ENCODE measurements around the gene ITGA7.
A peak's percentile ranks its signal among the peaks of the same experiment; 100 is the strongest.

Gene ITGA7

GRCh38 chr12:55698241-55698955, 9.3 kb downstream of the ITGA7 start:
- Histone ChIP-seq H3K9ac (ENCODE audit: low read length in 2 of 2) (no peak overlapping the region), H3K36me3 (ENCODE audit: control insufficient read depth in 2 of 2, insufficient read depth in 2 of 2, low read length in 2 of 2) (peaks cover 62 to 63% of the 10 kb centered on the region in 2 donors), H3K27me3 (ENCODE audit: control insufficient read depth in 1 of 2, insufficient read depth in 2 of 2, low read length in 2 of 2) (no peaks in the 10 kb centered on the region), H3K4me3 (ENCODE audit: low read length in 2 of 2) (no peak overlapping the region), H3K9me3 (ENCODE audit: control insufficient read depth in 2 of 2, low read length in 2 of 2) (no peaks in the 10 kb centered on the region), H3K4me1 (ENCODE audit: control insufficient read depth, insufficient read depth, low read length) (peaks cover 34% of the 10 kb centered on the region), H3K27ac (ENCODE audit: low read length) (peak overlapping the region; percentile 41)

GRCh38 chr12:55697686-55698085, 10.0 kb downstream of the ITGA7 start:
- Histone ChIP-seq H3K4me3 (ENCODE audit: low read length in 2 of 2) (no peak overlapping the region), H3K4me1 (ENCODE audit: control insufficient read depth, insufficient read depth, low read length) (peaks cover 27% of the 10 kb centered on the region), H3K27me3 (ENCODE audit: control insufficient read depth in 1 of 2, insufficient read depth in 2 of 2, low read length in 2 of 2) (no peaks in the 10 kb centered on the region), H3K9me3 (ENCODE audit: control insufficient read depth in 2 of 2, low read length in 2 of 2) (no peaks in the 10 kb centered on the region), H3K9ac (ENCODE audit: low read length in 2 of 2) (no peak overlapping the region), H3K27ac (ENCODE audit: low read length) (no peak overlapping the region), H3K36me3 (ENCODE audit: control insufficient read depth in 2 of 2, insufficient read depth in 2 of 2, low read length in 2 of 2) (peaks cover 65 to 66% of the 10 kb centered on the region in 2 donors)

- Histone ChIP-seq H3K27me3 (ENCODE audit: control insufficient read depth in 1 of 2, insufficient read depth in 2 of 2, low read length in 2 of 2) (no peaks in the 10 kb centered on the region), H3K4me3 (ENCODE audit: low read length in 2 of 2) (no peak overlapping the region), H3K9ac (ENCODE audit: low read length in 2 of 2) (no peak overlapping the region), H3K4me1 (ENCODE audit: control insufficient read depth, insufficient read depth, low read length) (peaks cover 25% of the 10 kb centered on the region), H3K27ac (ENCODE audit: low read length) (no peak overlapping the region), H3K36me3 (ENCODE audit: control insufficient read depth in 2 of 2, insufficient read depth in 2 of 2, low read length in 2 of 2) (peaks cover 66 to 70% of the 10 kb centered on the region in 2 donors), H3K9me3 (ENCODE audit: control insufficient read depth in 2 of 2, low read length in 2 of 2) (no peaks in the 10 kb centered on the region)
Observed at GRCh38 chr12:55696796-55697462, 10.8 kb downstream of the ITGA7 start.

GRCh38 chr12:55696141-55696540, 11.6 kb downstream of the ITGA7 start:
- H3K4me3 ChIP-seq (ENCODE audit: low read length in 2 of 2) = no peak overlapping the region
- H3K9ac ChIP-seq (ENCODE audit: low read length in 2 of 2) = no peak overlapping the region
- H3K4me1 ChIP-seq (ENCODE audit: control insufficient read depth, insufficient read depth, low read length) = peaks cover 23% of the 10 kb centered on the region
- peaks cover 68 to 73% of the 10 kb centered on the region in 2 donors for H3K36me3 ChIP-seq (ENCODE audit: control insufficient read depth in 2 of 2, insufficient read depth in 2 of 2, low read length in 2 of 2)
- no peaks in the 10 kb centered on the region for H3K9me3 ChIP-seq (ENCODE audit: control insufficient read depth in 2 of 2, low read length in 2 of 2)
- no peaks in the 10 kb centered on the region for H3K27me3 ChIP-seq (ENCODE audit: control insufficient read depth in 1 of 2, insufficient read depth in 2 of 2, low read length in 2 of 2)
- H3K27ac ChIP-seq (ENCODE audit: low read length) = no peak overlapping the region

- H3K9me3 ChIP-seq (ENCODE audit: control insufficient read depth in 2 of 2, low read length in 2 of 2) = no peaks in the 10 kb centered on the region
- H3K9ac ChIP-seq (ENCODE audit: low read length in 2 of 2) = peak overlapping the region in 1 of 2 donors; percentile 5
- peaks cover 61 to 66% of the 10 kb centered on the region in 2 donors for H3K36me3 ChIP-seq (ENCODE audit: control insufficient read depth in 2 of 2, insufficient read depth in 2 of 2, low read length in 2 of 2)
- H3K4me3 ChIP-seq (ENCODE audit: low read length in 2 of 2) = no peak overlapping the region
- H3K4me1 ChIP-seq (ENCODE audit: control insufficient read depth, insufficient read depth, low read length) = peaks cover 15% of the 10 kb centered on the region
- no peaks in the 10 kb centered on the region for H3K27me3 ChIP-seq (ENCODE audit: control insufficient read depth in 1 of 2, insufficient read depth in 2 of 2, low read length in 2 of 2)
- H3K27ac ChIP-seq (ENCODE audit: low read length) = no peak overlapping the region
Observed at GRCh38 chr12:55695349-55695748, 12.4 kb downstream of the ITGA7 start.

- Histone ChIP-seq H3K27me3 (ENCODE audit: control insufficient read depth in 1 of 2, insufficient read depth in 2 of 2, low read length in 2 of 2) (no peaks in the 10 kb centered on the region), H3K9me3 (ENCODE audit: control insufficient read depth in 2 of 2, low read length in 2 of 2) (no peaks in the 10 kb centered on the region), H3K4me3 (ENCODE audit: low read length in 2 of 2) (no peak overlapping the region), H3K9ac (ENCODE audit: low read length in 2 of 2) (no peak overlapping the region), H3K4me1 (ENCODE audit: control insufficient read depth, insufficient read depth, low read length) (peaks cover 10% of the 10 kb centered on the region), H3K27ac (ENCODE audit: low read length) (no peak overlapping the region), H3K36me3 (ENCODE audit: control insufficient read depth in 2 of 2, insufficient read depth in 2 of 2, low read length in 2 of 2) (peaks cover 61 to 63% of the 10 kb centered on the region in 2 donors)
Observed at GRCh38 chr12:55694651-55695050, 13.1 kb downstream of the ITGA7 start.

- Histone ChIP-seq H3K27me3 (ENCODE audit: control insufficient read depth in 1 of 2, insufficient read depth in 2 of 2, low read length in 2 of 2) (no peaks in the 10 kb centered on the region), H3K9me3 (ENCODE audit: control insufficient read depth in 2 of 2, low read length in 2 of 2) (no peaks in the 10 kb centered on the region), H3K36me3 (ENCODE audit: control insufficient read depth in 2 of 2, insufficient read depth in 2 of 2, low read length in 2 of 2) (peaks cover 60 to 61% of the 10 kb centered on the region in 2 donors), H3K9ac (ENCODE audit: low read length in 2 of 2) (no peak overlapping the region), H3K4me3 (ENCODE audit: low read length in 2 of 2) (no peak overlapping the region), H3K27ac (ENCODE audit: low read length) (no peak overlapping the region), H3K4me1 (ENCODE audit: control insufficient read depth, insufficient read depth, low read length) (peaks cover 5% of the 10 kb centered on the region)
Observed at GRCh38 chr12:55694188-55694515, 13.6 kb downstream of the ITGA7 start.

GRCh38 chr12:55693323-55694187, 14.1 kb downstream of the ITGA7 start:
- Histone ChIP-seq H3K9ac (ENCODE audit: low read length in 2 of 2) (no peak overlapping the region), H3K27me3 (ENCODE audit: control insufficient read depth in 1 of 2, insufficient read depth in 2 of 2, low read length in 2 of 2) (no peaks in the 10 kb centered on the region), H3K9me3 (ENCODE audit: control insufficient read depth in 2 of 2, low read length in 2 of 2) (no peaks in the 10 kb centered on the region), H3K27ac (ENCODE audit: low read length) (no peak overlapping the region), H3K4me3 (ENCODE audit: low read length in 2 of 2) (no peak overlapping the region), H3K4me1 (ENCODE audit: control insufficient read depth, insufficient read depth, low read length) (peaks cover 2% of the 10 kb centered on the region), H3K36me3 (ENCODE audit: control insufficient read depth in 2 of 2, insufficient read depth in 2 of 2, low read length in 2 of 2) (peaks cover 60 to 63% of the 10 kb centered on the region in 2 donors)

GRCh38 chr12:55692631-55693322, 14.9 kb downstream of the ITGA7 start:
- H3K27me3 ChIP-seq (ENCODE audit: control insufficient read depth in 1 of 2, insufficient read depth in 2 of 2, low read length in 2 of 2) = no peaks in the 10 kb centered on the region
- H3K27ac ChIP-seq (ENCODE audit: low read length) = no peak overlapping the region
- H3K9me3 ChIP-seq (ENCODE audit: control insufficient read depth in 2 of 2, low read length in 2 of 2) = no peaks in the 10 kb centered on the region
- peaks cover 60 to 67% of the 10 kb centered on the region in 2 donors for H3K36me3 ChIP-seq (ENCODE audit: control insufficient read depth in 2 of 2, insufficient read depth in 2 of 2, low read length in 2 of 2)
- H3K4me1 ChIP-seq (ENCODE audit: control insufficient read depth, insufficient read depth, low read length) = no peaks in the 10 kb centered on the region
- no peak overlapping the region for H3K4me3 ChIP-seq (ENCODE audit: low read length in 2 of 2)
- no peak overlapping the region for H3K9ac ChIP-seq (ENCODE audit: low read length in 2 of 2)

All from stomach smooth muscle (tissue), 2 donors.